Stomach smooth muscle (tissue), 2 donors: ENCODE data around the gene RPS25.
A peak's percentile ranks its signal among the peaks of the same experiment; 100 is the strongest.
"Not testable (repeated sequence)": the region's sequence is repeated elsewhere in the genome, so short reads cannot be mapped to it uniquely, and the experiment has no call there.

Source experiments
- H3K27ac ChIP-seq: one replicate; pipeline ENCODE4 v1.7.0; 2013; ENCODE audit warnings: mild to moderate bottlenecking, low read length, inconsistent platforms
- H3K27me3 ChIP-seq, 2 donors: one replicate each; pipeline ENCODE4 v1.7.0; 2013; ENCODE audit warnings: low read length in 2 of 2; ENCODE audit not compliant: insufficient read depth in 2 of 2, control insufficient read depth in 1 of 2
- H3K36me3 ChIP-seq, 2 donors: one replicate each; pipeline ENCODE4 v1.7.0; 2013; ENCODE audit warnings: low read length in 2 of 2; ENCODE audit not compliant: control insufficient read depth in 2 of 2, insufficient read depth in 2 of 2
- H3K4me1 ChIP-seq: one replicate; pipeline ENCODE4 v1.7.0; 2013; ENCODE audit warnings: low read length; ENCODE audit not compliant: control insufficient read depth, insufficient read depth
- H3K4me3 ChIP-seq, 2 donors: one replicate each; pipeline ENCODE4 v1.7.0; 2013; ENCODE audit warnings: low read length in 2 of 2
- H3K9ac ChIP-seq, 2 donors: one replicate each; pipeline ENCODE4 v1.7.0; 2013; ENCODE audit warnings: low read length in 2 of 2, mild to moderate bottlenecking in 1 of 2
- H3K9me3 ChIP-seq, 2 donors: one replicate each; pipeline ENCODE4 v1.7.0; 2013; ENCODE audit warnings: low read length in 2 of 2; ENCODE audit not compliant: control insufficient read depth in 2 of 2
- donor health status: healthy.
- donor health status: Pancreatic carcinoma.

RPS25 gene

DNA sequence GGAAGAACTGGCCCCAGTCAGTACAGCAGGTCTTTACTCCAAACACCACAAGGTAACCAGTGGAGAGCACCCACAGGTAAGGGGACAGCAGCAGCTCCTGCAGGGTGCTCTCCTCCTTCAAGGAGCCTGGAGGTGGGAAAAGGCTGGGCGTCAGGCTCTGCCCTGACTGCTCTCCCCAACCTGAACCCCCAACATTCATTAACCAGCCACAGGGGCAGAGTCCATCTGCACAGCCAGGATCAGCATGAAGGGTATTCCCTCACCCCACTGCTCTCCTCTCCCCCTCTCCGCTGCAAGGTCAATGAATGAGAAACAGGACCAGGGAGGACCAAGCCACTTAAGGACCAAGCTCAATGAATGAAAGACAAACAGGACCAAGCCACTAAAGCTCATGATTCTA, 8.8 kb upstream of the RPS25 start:
- Histone ChIP-seq H3K9ac (peak overlapping the region in 1 of 2 donors; percentile 21), H3K9me3 (no peaks in the 10 kb centered on the region), H3K4me1 (peaks cover 18% of the 10 kb centered on the region), H3K36me3 (peaks cover 15 to 33% of the 10 kb centered on the region in 2 donors), H3K27ac (no peak overlapping the region), H3K4me3 (no peak overlapping the region), H3K27me3 (no peaks in the 10 kb centered on the region)

DNA sequence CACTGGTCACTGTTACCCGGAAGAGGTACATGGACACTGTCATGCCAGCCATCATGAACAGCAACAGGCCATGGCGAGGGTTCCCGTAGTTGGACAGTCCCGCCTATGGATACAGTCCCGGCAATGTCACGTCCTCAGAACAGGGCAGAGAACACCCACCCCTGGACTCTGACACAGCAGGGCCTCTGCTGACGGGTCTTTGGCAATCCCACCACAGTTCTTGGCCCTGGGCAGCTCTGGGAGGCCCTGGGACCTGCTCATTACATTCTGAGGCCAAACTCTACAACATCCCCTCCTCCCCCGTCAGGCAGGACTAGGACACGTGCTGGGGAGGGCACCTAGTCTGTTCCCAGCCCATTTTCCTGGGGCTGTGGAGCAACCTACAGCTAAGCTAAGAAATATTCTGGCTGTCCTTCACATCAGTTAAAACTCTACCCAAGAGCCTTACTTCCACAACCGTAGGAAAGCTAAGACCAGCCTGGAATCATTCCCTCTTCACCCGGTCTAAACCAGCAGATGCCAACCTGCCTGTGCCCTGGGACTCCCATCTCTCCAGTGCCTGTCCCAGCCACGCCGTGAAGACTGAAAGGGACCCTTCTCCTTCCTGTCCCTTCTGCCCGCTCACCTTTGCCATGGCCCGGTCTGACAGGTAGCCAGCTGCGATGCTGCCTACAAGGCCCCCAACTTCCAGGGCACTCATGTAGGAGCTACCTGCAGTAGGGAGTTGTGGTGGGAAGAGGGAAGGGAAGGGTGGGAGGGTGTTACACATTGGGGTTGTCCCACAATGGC, 8.0 kb upstream of the RPS25 start:
- no peaks in the 10 kb centered on the region for H3K27me3 ChIP-seq
- H3K27ac ChIP-seq = no peak overlapping the region
- no peaks in the 10 kb centered on the region for H3K9me3 ChIP-seq
- H3K36me3 ChIP-seq = peaks cover 19 to 37% of the 10 kb centered on the region in 2 donors
- H3K4me1 ChIP-seq = peaks cover 23% of the 10 kb centered on the region
- H3K4me3 ChIP-seq = no peak overlapping the region
- no peak overlapping the region for H3K9ac ChIP-seq

DNA sequence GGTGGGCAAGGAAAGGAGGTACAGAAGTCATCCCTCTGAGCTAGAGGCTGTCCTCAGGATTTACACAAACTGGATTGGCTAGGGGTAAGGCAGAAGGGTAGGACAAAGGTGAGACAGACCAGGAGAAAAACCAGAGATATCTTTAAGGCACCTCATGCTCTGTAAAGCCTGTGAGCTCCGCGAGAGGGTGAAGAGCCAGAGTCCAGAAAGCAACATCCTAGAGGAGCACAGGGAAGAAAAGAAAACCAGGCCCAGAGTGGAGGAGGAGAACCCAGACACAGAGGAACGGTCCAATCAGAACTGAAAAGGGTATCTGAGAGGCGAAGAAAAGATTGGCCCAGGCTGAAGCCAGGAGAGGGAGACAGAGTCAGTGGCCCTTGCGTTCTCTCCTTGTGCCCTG, 7.4 kb upstream of the RPS25 start:
- Histone ChIP-seq H3K4me3 (no peak overlapping the region), H3K36me3 (peaks cover 19 to 37% of the 10 kb centered on the region in 2 donors), H3K9me3 (no peaks in the 10 kb centered on the region), H3K27me3 (no peaks in the 10 kb centered on the region), H3K27ac (no peak overlapping the region), H3K9ac (no peak overlapping the region), H3K4me1 (peaks cover 23% of the 10 kb centered on the region)

DNA sequence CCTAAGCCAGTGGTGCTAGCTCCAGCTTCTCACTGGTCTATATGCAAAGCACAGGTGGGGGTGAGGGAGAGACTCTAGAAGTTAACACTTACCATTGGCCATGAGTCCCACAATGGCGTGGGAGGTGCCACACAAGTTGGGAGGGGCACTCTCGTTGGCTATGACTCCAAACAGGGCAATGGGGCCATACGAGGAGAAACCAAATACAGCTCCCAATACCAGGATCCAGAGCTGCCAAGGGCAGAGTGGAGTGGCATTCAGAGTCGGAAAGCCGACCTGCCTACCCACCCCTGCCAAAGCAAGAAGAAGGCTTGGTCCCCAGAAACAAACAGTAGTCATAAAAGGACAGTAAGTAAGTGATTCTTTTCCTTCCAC, 6.9 kb upstream of the RPS25 start:
- no peaks in the 10 kb centered on the region for H3K9me3 ChIP-seq

DNA sequence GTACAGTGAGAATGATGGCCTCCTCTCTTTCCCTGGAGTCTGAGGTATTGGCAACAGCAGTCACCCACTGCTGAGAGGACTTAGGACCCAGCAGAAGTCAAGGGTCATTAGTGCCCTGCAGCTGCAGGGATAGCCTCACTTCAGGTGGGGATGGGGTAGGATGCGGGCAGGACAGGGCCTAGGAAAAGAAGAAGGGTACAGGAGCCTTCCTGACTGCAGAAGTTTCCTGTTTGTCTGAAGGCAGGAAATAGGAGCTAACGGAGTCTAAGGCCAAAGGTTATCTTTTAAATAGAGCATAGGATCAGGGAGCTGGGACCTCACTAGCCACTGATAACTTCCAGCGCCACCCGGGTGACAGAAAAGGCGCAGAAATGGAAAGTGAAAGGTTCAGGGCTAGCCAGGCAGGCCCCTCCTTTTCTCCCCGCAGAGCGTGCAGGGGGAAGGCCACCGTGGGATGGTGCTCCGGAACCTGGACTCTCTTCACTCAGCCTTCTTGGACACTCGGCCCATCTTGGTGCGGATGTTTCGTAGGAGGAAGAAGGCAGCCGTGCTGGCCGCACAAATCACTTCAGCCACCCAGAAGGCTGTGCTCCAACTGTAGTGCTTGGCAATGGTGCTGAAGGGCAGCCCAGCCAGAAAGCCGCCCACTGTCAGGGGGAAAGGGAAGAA, 6.4 kb upstream of the RPS25 start:
- Histone ChIP-seq H3K4me1 (peaks cover 25% of the 10 kb centered on the region), H3K27ac (peak overlapping the region; percentile 24), H3K27me3 (no peaks in the 10 kb centered on the region), H3K4me3 (no peak overlapping the region), H3K9ac (no peak overlapping the region), H3K9me3 (no peaks in the 10 kb centered on the region), H3K36me3 (peaks cover 23 to 39% of the 10 kb centered on the region in 2 donors)

More for the DNA sequence above, 6.9 kb upstream of the RPS25 start:
- H3K4me3 ChIP-seq = no peak overlapping the region
- H3K9ac ChIP-seq = no peak overlapping the region
- peaks cover 24% of the 10 kb centered on the region for H3K4me1 ChIP-seq
- peak overlapping the region; percentile 24 for H3K27ac ChIP-seq
- H3K27me3 ChIP-seq = no peaks in the 10 kb centered on the region
- H3K36me3 ChIP-seq = peaks cover 21 to 39% of the 10 kb centered on the region in 2 donors

DNA sequence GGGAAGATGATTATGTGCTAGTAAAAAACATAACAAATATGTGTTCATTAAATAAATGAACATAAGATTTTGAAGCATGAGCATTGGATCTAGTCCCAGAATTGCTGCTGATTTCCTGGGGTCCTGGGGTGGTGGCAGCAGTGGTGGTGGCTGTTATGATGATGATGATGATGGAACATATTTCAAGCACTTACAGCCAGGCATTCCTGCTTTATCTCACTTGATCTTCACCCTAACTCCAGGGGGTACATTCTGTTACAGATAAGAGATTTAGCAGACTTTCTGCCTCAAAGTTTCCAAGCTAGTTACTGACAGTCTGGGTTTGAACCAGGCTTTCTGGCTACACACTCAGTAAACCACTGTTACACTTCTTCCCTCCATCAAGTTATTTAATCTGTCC, 5.6 kb upstream of the RPS25 start:
- Histone ChIP-seq H3K9me3 (no peaks in the 10 kb centered on the region), H3K27me3 (no peaks in the 10 kb centered on the region), H3K9ac (no peak overlapping the region), H3K4me3 (no peak overlapping the region), H3K27ac (no peak overlapping the region), H3K36me3 (peaks cover 23 to 39% of the 10 kb centered on the region in 2 donors), H3K4me1 (peaks cover 21% of the 10 kb centered on the region)

DNA sequence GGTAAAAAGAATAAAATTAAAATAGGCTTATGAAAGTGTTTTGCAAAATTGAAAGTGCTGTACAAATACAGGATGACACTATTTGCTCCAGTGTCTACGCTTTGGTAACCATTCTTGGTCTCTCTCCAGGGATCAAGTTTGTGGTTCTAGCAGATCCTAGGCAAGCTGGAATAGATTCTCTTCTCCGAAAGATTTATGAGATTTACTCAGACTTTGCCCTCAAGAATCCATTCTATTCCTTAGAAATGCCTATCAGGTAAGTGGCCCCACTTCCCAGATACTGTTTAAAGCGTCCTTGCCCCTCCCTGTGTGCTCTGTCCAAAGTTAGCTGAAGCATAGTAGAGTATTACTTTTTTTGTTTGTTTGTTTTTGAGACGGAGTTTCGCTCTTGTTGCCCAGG, 3.5 kb upstream of the RPS25 start:
- no peaks in the 10 kb centered on the region for H3K27me3 ChIP-seq
- H3K9me3 ChIP-seq = no peaks in the 10 kb centered on the region
- H3K4me3 ChIP-seq = no peak overlapping the region
- H3K27ac ChIP-seq = no peak overlapping the region
- H3K36me3 ChIP-seq = peaks cover 23 to 29% of the 10 kb centered on the region in 2 donors
- peaks cover 27% of the 10 kb centered on the region for H3K4me1 ChIP-seq
- H3K9ac ChIP-seq = no peak overlapping the region

DNA sequence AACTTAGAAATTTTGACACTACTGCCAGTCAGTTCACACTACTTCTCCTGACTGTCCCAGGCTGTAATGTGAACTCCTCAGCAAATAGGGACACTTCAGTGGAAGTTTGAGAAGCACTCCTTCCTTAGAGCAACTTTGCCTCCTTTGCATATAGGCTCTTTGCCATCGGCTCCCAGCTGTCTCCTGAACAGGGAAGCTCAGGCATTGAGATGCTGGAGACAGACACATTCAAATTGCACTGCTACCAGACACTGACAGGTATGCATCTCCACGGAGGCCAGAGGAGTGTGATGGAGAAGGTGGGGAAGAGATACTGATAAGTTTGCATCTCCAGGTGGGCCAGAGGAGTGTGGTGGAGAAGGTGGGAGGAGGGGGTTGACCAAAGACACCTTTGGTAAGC, 1.9 kb upstream of the RPS25 start:
- Histone ChIP-seq H3K9me3 (no peaks in the 10 kb centered on the region), H3K9ac (peak overlapping the region; percentile 42 to 95), H3K4me1 (peaks cover 33% of the 10 kb centered on the region), H3K36me3 (peaks cover 28 to 35% of the 10 kb centered on the region in 2 donors), H3K27me3 (no peaks in the 10 kb centered on the region), H3K27ac (no peak overlapping the region), H3K4me3 (peak overlapping the region; percentile 87 to 98)

DNA sequence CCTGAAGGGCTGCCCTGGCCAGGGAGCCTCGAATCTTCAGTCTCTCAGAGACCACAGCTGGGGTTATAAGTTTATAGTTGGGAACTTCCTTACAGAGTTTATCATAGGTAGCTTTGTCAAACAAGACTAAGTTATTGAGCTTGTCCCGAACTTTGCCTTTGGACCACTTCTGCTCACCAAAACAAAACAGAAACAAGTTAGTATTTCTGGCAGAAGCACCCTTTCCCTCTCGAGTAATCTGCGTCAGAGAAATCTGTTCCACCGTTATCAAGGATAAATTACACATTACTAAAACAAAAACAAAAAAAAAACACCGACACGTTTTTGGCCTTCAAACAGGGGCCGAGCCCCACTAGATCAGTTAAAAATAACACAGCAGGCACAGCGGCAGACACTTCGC, 766 bp downstream of the RPS25 start:
- not testable (repeated sequence) for H3K27me3 ChIP-seq, H3K9me3 ChIP-seq
- Histone ChIP-seq H3K36me3 (peaks cover 24 to 42% of the 10 kb centered on the region in 2 donors), H3K27ac (peak overlapping the region; percentile 90), H3K4me3 (peak overlapping the region; percentile 87 to 98), H3K4me1 (peaks cover 33% of the 10 kb centered on the region), H3K9ac (peak overlapping the region; percentile 95)

DNA sequence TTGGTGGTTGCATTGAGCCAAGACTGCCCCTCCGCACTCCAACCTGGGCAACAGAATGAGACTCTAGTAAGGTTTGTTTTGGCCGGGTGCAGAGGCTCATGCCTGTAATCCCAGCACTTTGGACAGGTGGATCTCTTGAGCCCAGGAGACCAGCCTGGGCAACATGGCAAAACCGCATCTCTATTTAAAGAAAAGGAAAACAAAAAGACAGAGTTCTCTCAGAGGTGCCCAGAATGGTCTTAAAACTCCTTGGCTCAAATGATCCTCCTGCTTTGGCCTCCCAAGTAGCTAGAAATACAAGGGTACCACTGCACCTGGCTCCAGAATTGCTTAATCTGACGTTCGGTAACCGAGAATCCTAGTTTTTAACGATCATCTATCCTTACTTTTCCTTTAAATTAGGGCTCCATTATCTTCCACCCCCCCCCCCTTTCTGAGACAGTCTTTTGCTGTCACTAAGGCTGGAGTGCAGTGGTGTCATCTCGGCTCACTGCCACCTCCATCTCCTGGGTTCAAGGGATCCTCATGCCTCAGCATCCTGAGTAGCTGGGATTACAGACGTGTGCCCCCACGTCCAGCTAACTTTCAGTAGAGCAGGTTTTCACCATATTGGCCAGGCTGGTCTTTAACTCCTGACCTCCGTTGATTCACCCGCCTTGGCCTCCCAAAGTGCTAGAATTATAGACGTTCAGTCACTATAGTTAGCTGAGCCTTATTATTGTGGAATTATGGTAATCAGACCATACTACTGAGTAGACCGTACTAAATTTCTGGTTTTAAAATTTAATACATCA, 1.7 kb downstream of the RPS25 start:
- peak overlapping the region; percentile 13 to 29 for H3K9ac ChIP-seq
- H3K4me1 ChIP-seq = peaks cover 29% of the 10 kb centered on the region
- peak overlapping the region; percentile 35 to 87 for H3K4me3 ChIP-seq
- H3K27me3 ChIP-seq = no peaks in the 10 kb centered on the region
- no peak overlapping the region for H3K27ac ChIP-seq
- H3K36me3 ChIP-seq = peaks cover 28 to 45% of the 10 kb centered on the region in 2 donors
- no peaks in the 10 kb centered on the region for H3K9me3 ChIP-seq
